Testis (tissue), 2 donors: Measurements from ENCODE around the gene HOXB1.

Experiments used
- CTCF ChIP-seq, 3 experiments: fragments of 450-650 bp in 2 of 3; fragments of 200-600 bp in 1 of 3; sonication (generic) in 1 of 3; IDR thresholded peaks; one replicate each; pipeline ENCODE4 v1.5.1; 2016 to 2019; ENCODE audit warnings: antibody characterized with exemption in 3 of 3, mild to moderate bottlenecking in 2 of 3, moderate library complexity in 1 of 3
- POLR2A ChIP-seq: fragments of 450-650 bp; IDR thresholded peaks from one replicate; pipeline ENCODE4 v1.6.1; 2017; ENCODE audit warnings: antibody characterized with exemption, mild to moderate bottlenecking, moderate library complexity

GRCh38 chr17:48539177-48539576 lies 8.4 kb upstream of the HOXB1 start:
- TF ChIP-seq CTCF (IDR thresholded peaks at IDR 0.05) (no peak), POLR2A (no peak)
